ENCODE measurements around the gene TAOK3.
"Not testable (repeated sequence)": the region's sequence is repeated elsewhere in the genome, so short reads cannot be mapped to it uniquely, and the experiment has no call there.

DNA sequence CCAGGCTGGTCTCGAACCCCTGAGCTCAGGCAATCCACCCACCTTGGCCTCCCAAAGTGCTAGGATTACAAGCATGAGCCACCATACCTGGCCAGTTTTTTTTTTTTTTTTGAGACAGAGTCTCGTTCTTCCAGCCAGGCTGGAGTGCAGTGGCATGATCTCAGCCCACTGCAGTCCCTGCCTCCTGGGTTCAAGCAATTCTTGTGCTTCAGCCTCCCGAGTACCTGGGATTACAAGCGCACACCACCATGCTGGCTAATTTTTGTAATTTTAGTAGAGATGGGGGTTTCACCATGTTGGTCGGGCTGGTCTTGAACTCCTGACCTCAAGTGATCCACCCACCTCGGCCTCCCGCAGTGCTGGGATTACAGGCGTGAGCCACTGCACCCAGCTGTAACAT, 35.5 kb upstream of the TAOK3 start:
- TF ChIP-seq CTCF, POLR2A (IDR thresholded peaks at IDR 0.05): not testable (repeated sequence)
